Measurements from ENCODE around the gene ACP7. TPM values are rescaled to one million over a fixed set of nuclear protein-coding genes. Genes with fewer than 3 reads are reported as not detected.

Gene ACP7
- total and polyA plus RNA-seq, 2 of the 4 experiments (the other 2 are of a cell fraction): not detected

DNA sequence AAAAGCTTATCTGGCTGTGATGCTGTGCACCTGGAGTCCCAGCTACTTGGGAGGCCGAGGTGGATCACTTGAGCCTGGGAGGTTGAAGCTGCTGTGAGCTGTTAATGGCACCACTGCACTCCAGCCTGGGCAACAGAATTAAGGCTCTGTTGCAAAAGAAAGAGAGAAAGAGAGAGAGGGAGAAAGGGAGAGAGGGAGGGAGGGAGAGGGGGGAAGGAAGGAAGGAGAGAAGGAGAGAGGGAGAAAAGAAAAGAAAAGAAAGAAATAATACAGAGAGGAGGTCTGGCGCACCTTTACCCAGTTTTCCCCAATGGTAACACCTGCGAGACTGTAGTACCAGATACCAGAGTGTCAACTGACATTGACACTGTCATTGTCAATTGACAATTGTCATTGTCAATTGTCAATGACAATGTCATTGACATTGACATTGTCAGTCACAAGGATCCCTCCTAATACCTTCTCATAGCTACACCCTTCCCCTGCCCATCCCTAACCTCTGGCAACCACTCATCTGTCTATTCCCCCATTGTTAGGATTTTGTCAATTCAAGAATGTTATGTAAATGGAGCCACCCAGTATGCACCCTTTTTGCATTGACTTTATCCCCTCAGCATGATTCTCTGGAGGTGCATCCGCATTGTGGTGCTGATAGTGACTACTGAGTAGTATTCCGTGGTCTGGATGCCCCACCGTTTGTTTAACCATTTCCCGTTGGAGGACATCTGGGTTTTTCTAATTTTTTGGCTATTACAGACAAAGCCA, 62.7 kb downstream of the ACP7 start:
- Histone ChIP-seq H3K4me2 (ENCODE audit: low read depth, low read length) (no peak overlapping the region), H2AK5ac (ENCODE audit: low read depth, low read length) (no peak overlapping the region), H4K20me1 (ENCODE audit: insufficient read depth, low read length) (peaks cover 50% of the 10 kb centered on the region), H2BK120ac (ENCODE audit: low read depth, low read length) (no peak overlapping the region), H3K14ac (replicated peaks; ENCODE audit: low read depth, low read length) (no peak overlapping the region), H4K8ac (ENCODE audit: low read depth in 2 of 2, low read length in 2 of 2) (no peak overlapping the region), H3K9me1 (ENCODE audit: insufficient read depth, low read length) (peaks cover 5% of the 10 kb centered on the region; the same call in 1 of the 2 replicates), H4K5ac (ENCODE audit: low read depth, low read length) (no peak overlapping the region), H3K4ac (ENCODE audit: low read depth, low read length) (no peak overlapping the region), H2BK15ac (ENCODE audit: low read depth, low read length) (no peak overlapping the region), H4K91ac (ENCODE audit: insufficient read depth, low read depth, low read length) (no peak overlapping the region), H3K4me3 (ENCODE audit: insufficient read depth, low read depth, low read length) (no peak overlapping the region), H2AFZ (replicated peaks; ENCODE audit: low read length, poor library complexity) (no peak overlapping the region), H3K56ac (ENCODE audit: extremely low read depth, insufficient read depth, low read length) (no peak overlapping the region), H3K18ac (ENCODE audit: low read depth, low read length) (no peak overlapping the region), H3K36me3 (ENCODE audit: control insufficient read depth, insufficient read depth, low read length) (peaks cover 3% of the 10 kb centered on the region; the same call in 1 of the 2 replicates), H2BK20ac (ENCODE audit: low read depth, low read length) (no peak overlapping the region), H3K4me1 (ENCODE audit: control insufficient read depth, insufficient read depth, low read length) (peaks cover 2% of the 10 kb centered on the region; the same call in 1 of the 2 replicates), H3K27me3 (ENCODE audit: control insufficient read depth, insufficient read depth, low read length) (no peaks in the 10 kb centered on the region), H2AK9ac (replicated peaks; ENCODE audit: low read depth, low read length, poor library complexity) (no peak overlapping the region), H3K27ac (ENCODE audit: insufficient read depth, low read length) (no peak overlapping the region), H3K79me1 (ENCODE audit: low read depth in 1 of 2, low read length in 2 of 2) (peaks cover 57 to 70% of the 10 kb centered on the region in 2 experiments), H2BK5ac (ENCODE audit: low read depth, low read length, poor library complexity, severe bottlenecking) (no peak overlapping the region), H3K9me3 (ENCODE audit: control insufficient read depth, insufficient read depth, low read length) (peaks cover 2% of the 10 kb centered on the region), H3K23ac (ENCODE audit: low read depth, low read length) (no peak overlapping the region), H3K9ac (ENCODE audit: low read depth, low read length) (no peak overlapping the region)
- in situ Hi-C loops (cut with MboI; ENCODE audit: low sequenced_read_pairs): no loop called here
- intact Hi-C loops (cut with micrococcal nuclease): no loop called here
- ATAC-seq (ENCODE audit: low read depth) (no peak), DNase-seq (no peak)
- TF ChIP-seq, protein P1, sequence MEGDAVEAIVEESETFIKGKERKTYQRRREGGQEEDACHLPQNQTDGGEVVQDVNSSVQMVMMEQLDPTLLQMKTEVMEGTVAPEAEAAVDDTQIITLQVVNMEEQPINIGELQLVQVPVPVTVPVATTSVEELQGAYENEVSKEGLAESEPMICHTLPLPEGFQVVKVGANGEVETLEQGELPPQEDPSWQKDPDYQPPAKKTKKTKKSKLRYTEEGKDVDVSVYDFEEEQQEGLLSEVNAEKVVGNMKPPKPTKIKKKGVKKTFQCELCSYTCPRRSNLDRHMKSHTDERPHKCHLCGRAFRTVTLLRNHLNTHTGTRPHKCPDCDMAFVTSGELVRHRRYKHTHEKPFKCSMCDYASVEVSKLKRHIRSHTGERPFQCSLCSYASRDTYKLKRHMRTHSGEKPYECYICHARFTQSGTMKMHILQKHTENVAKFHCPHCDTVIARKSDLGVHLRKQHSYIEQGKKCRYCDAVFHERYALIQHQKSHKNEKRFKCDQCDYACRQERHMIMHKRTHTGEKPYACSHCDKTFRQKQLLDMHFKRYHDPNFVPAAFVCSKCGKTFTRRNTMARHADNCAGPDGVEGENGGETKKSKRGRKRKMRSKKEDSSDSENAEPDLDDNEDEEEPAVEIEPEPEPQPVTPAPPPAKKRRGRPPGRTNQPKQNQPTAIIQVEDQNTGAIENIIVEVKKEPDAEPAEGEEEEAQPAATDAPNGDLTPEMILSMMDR (conservative IDR thresholded peaks at IDR 0.05; ENCODE audit: low read depth, low read length): no peak
- no peak for TF ChIP-seq CEBPB (IDR thresholded peaks at IDR 0.05; ENCODE audit: low read depth, low read length)
- WGBS, 2 experiments (ENCODE audit: extremely low coverage in 2 of 2, insufficient read length in 1 of 2): no CpG with 5 or more reads among the region's 7 CpGs
- CTCF ChIA-PET: no interaction called here
- BruUV-seq (replicated peaks): no TSS peak
- POLR2A ChIA-PET (ENCODE audit: unreplicated experiment): no interaction called here
- dilution Hi-C loops (cut with HindIII; ENCODE audit: low sequenced_read_pairs, unreplicated experiment): no loop called here
